HEK293 (cell line): ENCODE data around the gene ASPRV1.

Experiments used
- CTCF ChIA-PET: fragments of 350-600 bp; formaldehyde crosslinking; extraction: SDS; loops from one replicate; lab custom pipeline; 2021; ENCODE audit warnings: antibody characterized with exemption; lab: Yijun Ruan, JAX
- POLR2A ChIA-PET: fragments of 300-600 bp; formaldehyde crosslinking; extraction: SDS; loops from one replicate; lab custom pipeline; 2020; ENCODE audit warnings: antibody characterized with exemption, inconsistent platforms; lab: Yijun Ruan, JAX
- H3K27ac ChIP-seq: fragments of 200-500 bp; sonication (Bioruptor generic); 2 replicates; pipeline ENCODE4 v1.5.1; 2014; ENCODE audit warnings: low read depth, low read length, control low read depth, inconsistent platforms; ENCODE audit errors: extremely low read depth
- H3K36me3 ChIP-seq, 2 experiments: fragments of 200-500 bp in 1 of 2; sonication (Bioruptor generic) in 1 of 2; 1 replicate in 1 of 2; 2 replicates in 1 of 2; pipeline ENCODE4 v1.5.1; 2014 to 2017; ENCODE audit warnings: inconsistent platforms in 2 of 2, low read length in 2 of 2; ENCODE audit not compliant: control insufficient read depth in 2 of 2, insufficient read depth in 1 of 2
- H3K4me1 ChIP-seq: fragments of 200-500 bp; sonication (Bioruptor generic); 2 replicates; pipeline ENCODE4 v1.5.1; 2014; ENCODE audit warnings: mild to moderate bottlenecking, low read length, inconsistent platforms; ENCODE audit not compliant: control insufficient read depth, insufficient read depth
- H3K4me3 ChIP-seq: 2 replicates; pipeline ENCODE4 v1.5.1; 2011; ENCODE audit warnings: low read depth, mild to moderate bottlenecking, control low read depth, low read length, moderate library complexity
- H3K9me3 ChIP-seq: fragments of 200-500 bp; sonication (Bioruptor generic); 2 replicates; pipeline ENCODE4 v1.5.1; 2014; ENCODE audit warnings: low read depth, low read length, inconsistent platforms; ENCODE audit not compliant: control insufficient read depth, insufficient read depth
- BCL11A ChIP-seq: fragments of 450-650 bp; formaldehyde crosslinking; IDR thresholded peaks from 2 replicates; pipeline ENCODE4 v1.5.1; 2016; ENCODE audit warnings: low read depth, missing biosample characterization, missing genetic modification characterization
- GLIS2 ChIP-seq: fragments of 450-650 bp; formaldehyde crosslinking; IDR thresholded peaks from 2 replicates; pipeline ENCODE4 v1.5.1; 2016; ENCODE audit warnings: missing biosample characterization, missing genetic modification characterization
- KLF1 ChIP-seq: fragments of 450-650 bp; formaldehyde crosslinking; IDR thresholded peaks from 2 replicates; pipeline ENCODE4 v1.5.1; 2016; ENCODE audit warnings: missing biosample characterization, missing genetic modification characterization
- RBAK ChIP-seq: fragments of 450-650 bp; formaldehyde crosslinking; IDR thresholded peaks from 2 replicates; pipeline ENCODE4 v1.5.1; 2016; ENCODE audit warnings: missing biosample characterization, missing genetic modification characterization
- SCRT1 ChIP-seq: fragments of 450-650 bp; formaldehyde crosslinking; IDR thresholded peaks from 2 replicates; pipeline ENCODE4 v1.5.1; 2016; ENCODE audit warnings: missing biosample characterization, missing genetic modification characterization, borderline replicate concordance
- ZBTB8A ChIP-seq: fragments of 450-650 bp; formaldehyde crosslinking; IDR thresholded peaks from 2 replicates; pipeline ENCODE4 v1.5.1; 2016; ENCODE audit warnings: missing biosample characterization, missing genetic modification characterization
- ZFHX2 ChIP-seq: fragments of 450-650 bp; formaldehyde crosslinking; conservative IDR thresholded peaks from 2 replicates; pipeline ENCODE4 v1.5.1; 2016; ENCODE audit warnings: missing biosample characterization, missing genetic modification characterization
- ZFP41 ChIP-seq: fragments of 450-650 bp; formaldehyde crosslinking; IDR thresholded peaks from 2 replicates; pipeline ENCODE4 v1.5.1; 2016; ENCODE audit warnings: missing biosample characterization, missing genetic modification characterization, borderline replicate concordance
- ZNF138 ChIP-seq: fragments of 450-650 bp; formaldehyde crosslinking; IDR thresholded peaks from 2 replicates; pipeline ENCODE4 v1.5.1; 2016; ENCODE audit warnings: missing biosample characterization, missing genetic modification characterization, borderline replicate concordance
- ZNF140 ChIP-seq: fragments of 450-650 bp; formaldehyde crosslinking; IDR thresholded peaks from 2 replicates; pipeline ENCODE4 v1.5.1; 2016; ENCODE audit warnings: missing biosample characterization, missing genetic modification characterization
- ZNF211 ChIP-seq: fragments of 450-650 bp; formaldehyde crosslinking; IDR thresholded peaks from 2 replicates; pipeline ENCODE4 v1.5.1; 2016; ENCODE audit warnings: low read depth, missing biosample characterization, missing genetic modification characterization
- ZNF391 ChIP-seq: fragments of 450-650 bp; formaldehyde crosslinking; IDR thresholded peaks from 2 replicates; pipeline ENCODE4 v1.5.1; 2016; ENCODE audit warnings: low read depth, missing biosample characterization, missing genetic modification characterization, borderline replicate concordance
- ZNF426 ChIP-seq: fragments of 450-650 bp; formaldehyde crosslinking; IDR thresholded peaks from 2 replicates; pipeline ENCODE4 v1.5.1; 2017; ENCODE audit warnings: missing biosample characterization, missing genetic modification characterization, mild to moderate bottlenecking, inconsistent platforms, moderate library complexity
- ZNF473 ChIP-seq: fragments of 450-650 bp; formaldehyde crosslinking; IDR thresholded peaks from 2 replicates; pipeline ENCODE4 v1.5.1; 2017; ENCODE audit warnings: missing biosample characterization, missing genetic modification characterization
- ZNF560 ChIP-seq: fragments of 450-650 bp; formaldehyde crosslinking; IDR thresholded peaks from 2 replicates; pipeline ENCODE4 v1.5.1; 2017; ENCODE audit warnings: missing biosample characterization, missing genetic modification characterization, borderline replicate concordance
- ZNF561 ChIP-seq: fragments of 450-650 bp; IDR thresholded peaks from 2 replicates; pipeline ENCODE4 v1.5.1; 2018; ENCODE audit warnings: missing biosample characterization, missing genetic modification characterization, borderline replicate concordance
- ZNF596 ChIP-seq: fragments of 450-650 bp; IDR thresholded peaks from 2 replicates; pipeline ENCODE4 v1.5.0; 2018; ENCODE audit warnings: missing biosample characterization, mild to moderate bottlenecking, missing genetic modification characterization, moderate library complexity
- ZNF600 ChIP-seq: fragments of 450-650 bp; formaldehyde crosslinking; IDR thresholded peaks from 2 replicates; pipeline ENCODE4 v1.5.1; 2016; ENCODE audit warnings: missing biosample characterization, missing genetic modification characterization
- ZNF677 ChIP-seq: fragments of 450-650 bp; IDR thresholded peaks from 2 replicates; pipeline ENCODE4 v1.5.0; 2018; ENCODE audit warnings: missing biosample characterization, mild to moderate bottlenecking, missing genetic modification characterization, moderate library complexity
- TF ChIP-seq, protein P1 (sequence below): fragments of 450-650 bp; formaldehyde crosslinking; IDR thresholded peaks from 2 replicates; pipeline ENCODE4 v1.5.1; 2017; ENCODE audit warnings: missing biosample characterization, missing genetic modification characterization
- TF ChIP-seq, protein P2 (sequence below): fragments of 450-650 bp; formaldehyde crosslinking; IDR thresholded peaks from 2 replicates; pipeline ENCODE4 v1.5.1; 2016; ENCODE audit warnings: missing biosample characterization, missing genetic modification characterization, borderline replicate concordance
- TF ChIP-seq, protein P3 (sequence below): fragments of 450-650 bp; formaldehyde crosslinking; IDR thresholded peaks from 2 replicates; pipeline ENCODE4 v1.5.1; 2017; ENCODE audit warnings: missing biosample characterization, missing genetic modification characterization
- TF ChIP-seq, protein P4 (sequence below): fragments of 450-650 bp; IDR thresholded peaks from 2 replicates; pipeline ENCODE4 v1.5.1; 2018; ENCODE audit warnings: missing biosample characterization, missing genetic modification characterization

Gene ASPRV1

DNA sequence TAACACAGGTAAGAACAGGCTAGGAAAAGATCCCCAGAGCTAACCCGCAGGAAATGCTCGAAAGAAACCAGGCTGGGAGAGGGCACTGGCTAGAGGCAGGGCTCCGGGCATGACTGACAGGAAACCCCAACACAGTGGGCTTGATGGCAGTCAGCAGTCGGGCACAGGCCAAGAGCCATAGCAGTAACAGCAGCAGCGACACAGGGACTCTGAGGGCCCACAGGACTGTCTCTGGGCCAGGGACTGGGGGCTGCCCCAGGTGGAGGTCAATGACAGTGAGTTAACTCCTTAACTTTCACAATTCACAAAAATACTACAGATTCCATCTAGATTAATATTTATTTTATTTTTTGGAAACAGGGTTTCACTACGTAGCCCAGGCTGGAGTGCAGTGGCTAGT lies 37.3 kb upstream of the ASPRV1 start:
- CTCF ChIA-PET, result no interaction called here

DNA sequence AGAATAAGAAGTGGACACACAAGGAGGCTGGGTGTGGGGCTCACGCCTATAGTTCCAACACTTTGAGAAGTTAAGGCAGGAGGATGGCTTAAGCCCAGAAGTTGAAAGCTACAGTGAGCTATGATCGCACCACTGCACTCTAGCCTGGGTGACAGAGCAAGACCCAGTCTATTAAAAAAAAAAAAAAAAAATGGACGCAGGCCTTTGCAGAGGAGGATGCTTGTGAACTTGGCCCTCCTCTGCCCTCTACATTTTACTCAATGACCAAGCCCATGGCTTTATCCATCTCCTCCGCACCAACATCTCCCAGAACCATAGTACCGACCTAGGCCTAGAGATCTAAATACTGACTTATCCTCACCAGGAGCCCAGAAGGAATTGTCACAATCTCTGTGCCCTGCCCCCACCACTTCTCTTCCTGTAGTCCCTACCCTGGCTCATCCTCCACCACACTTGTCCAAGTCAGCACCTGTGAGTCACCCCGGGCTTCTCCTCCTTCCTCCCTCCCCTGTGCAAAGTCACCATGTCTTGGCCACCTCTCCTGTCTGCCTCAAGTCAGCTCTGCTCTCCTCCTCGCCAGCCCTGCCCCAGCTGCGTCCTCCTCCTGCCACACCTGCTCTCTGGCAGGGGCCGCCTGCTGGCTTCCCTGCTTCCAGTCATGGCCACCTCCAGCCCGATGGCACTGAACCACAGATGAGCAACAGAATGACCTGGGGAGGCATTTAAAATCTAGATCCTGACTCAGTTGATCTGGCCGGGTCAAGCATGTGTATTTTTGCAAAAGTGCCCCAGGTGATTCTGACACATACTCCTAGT lies 35.8 kb upstream of the ASPRV1 start:
- ChIA-PET CTCF (interaction anchor here (0.6 kb wide), 1 partner anchor 79 kb away, joined by 3 read pairs; no protein-coding TSS in a partner anchor), POLR2A (interaction anchor here (0.8 kb wide), 1 partner anchor 194 kb away, joined by 3 read pairs; no protein-coding TSS in a partner anchor)
- TF ChIP-seq ZFHX2 (no peak), ZNF600 (tag by site-specific recombination) (peak; percentile 77), ZFP41 (tag by site-specific recombination) (no peak)

More for the DNA sequence above, 37.3 kb upstream of the ASPRV1 start:
- Histone ChIP-seq H3K36me3 (peaks cover 0 to 5% of the 10 kb centered on the region in 2 experiments; a peak in 2 of 3 replicates), H3K4me1 (no peaks in the 10 kb centered on the region), H3K4me3 (no peak overlapping the region), H3K9me3 (no peaks in the 10 kb centered on the region), H3K27ac (no peak overlapping the region)
- POLR2A ChIA-PET, result interaction anchor here (0.6 to 1.3 kb wide), 2 partner anchors 84 to 930 kb away, joined by 3 to 4 read pairs; partner anchors contain the start of gene MXD1
- TF ChIP-seq ZNF560 (tag by site-specific recombination) (no peak), ZNF426 (tag by site-specific recombination) (no peak), ZNF596 (tag by site-specific recombination) (no peak), SCRT1 (no peak), ZNF140 (tag by site-specific recombination) (no peak), GLIS2 (tag by site-specific recombination) (no peak), ZNF561 (tag by site-specific recombination) (no peak), ZNF211 (tag by site-specific recombination) (no peak), ZNF473 (no peak), ZBTB8A (tag by site-specific recombination) (no peak), ZNF677 (tag by site-specific recombination) (no peak)
- TF ChIP-seq, protein P1, sequence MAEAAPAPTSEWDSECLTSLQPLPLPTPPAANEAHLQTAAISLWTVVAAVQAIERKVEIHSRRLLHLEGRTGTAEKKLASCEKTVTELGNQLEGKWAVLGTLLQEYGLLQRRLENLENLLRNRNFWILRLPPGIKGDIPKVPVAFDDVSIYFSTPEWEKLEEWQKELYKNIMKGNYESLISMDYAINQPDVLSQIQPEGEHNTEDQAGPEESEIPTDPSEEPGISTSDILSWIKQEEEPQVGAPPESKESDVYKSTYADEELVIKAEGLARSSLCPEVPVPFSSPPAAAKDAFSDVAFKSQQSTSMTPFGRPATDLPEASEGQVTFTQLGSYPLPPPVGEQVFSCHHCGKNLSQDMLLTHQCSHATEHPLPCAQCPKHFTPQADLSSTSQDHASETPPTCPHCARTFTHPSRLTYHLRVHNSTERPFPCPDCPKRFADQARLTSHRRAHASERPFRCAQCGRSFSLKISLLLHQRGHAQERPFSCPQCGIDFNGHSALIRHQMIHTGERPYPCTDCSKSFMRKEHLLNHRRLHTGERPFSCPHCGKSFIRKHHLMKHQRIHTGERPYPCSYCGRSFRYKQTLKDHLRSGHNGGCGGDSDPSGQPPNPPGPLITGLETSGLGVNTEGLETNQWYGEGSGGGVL (tag by site-specific recombination), result no peak
- TF ChIP-seq, protein P2, sequence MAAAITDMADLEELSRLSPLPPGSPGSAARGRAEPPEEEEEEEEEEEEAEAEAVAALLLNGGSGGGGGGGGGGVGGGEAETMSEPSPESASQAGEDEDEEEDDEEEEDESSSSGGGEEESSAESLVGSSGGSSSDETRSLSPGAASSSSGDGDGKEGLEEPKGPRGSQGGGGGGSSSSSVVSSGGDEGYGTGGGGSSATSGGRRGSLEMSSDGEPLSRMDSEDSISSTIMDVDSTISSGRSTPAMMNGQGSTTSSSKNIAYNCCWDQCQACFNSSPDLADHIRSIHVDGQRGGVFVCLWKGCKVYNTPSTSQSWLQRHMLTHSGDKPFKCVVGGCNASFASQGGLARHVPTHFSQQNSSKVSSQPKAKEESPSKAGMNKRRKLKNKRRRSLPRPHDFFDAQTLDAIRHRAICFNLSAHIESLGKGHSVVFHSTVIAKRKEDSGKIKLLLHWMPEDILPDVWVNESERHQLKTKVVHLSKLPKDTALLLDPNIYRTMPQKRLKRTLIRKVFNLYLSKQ (tag by site-specific recombination), result no peak

DNA sequence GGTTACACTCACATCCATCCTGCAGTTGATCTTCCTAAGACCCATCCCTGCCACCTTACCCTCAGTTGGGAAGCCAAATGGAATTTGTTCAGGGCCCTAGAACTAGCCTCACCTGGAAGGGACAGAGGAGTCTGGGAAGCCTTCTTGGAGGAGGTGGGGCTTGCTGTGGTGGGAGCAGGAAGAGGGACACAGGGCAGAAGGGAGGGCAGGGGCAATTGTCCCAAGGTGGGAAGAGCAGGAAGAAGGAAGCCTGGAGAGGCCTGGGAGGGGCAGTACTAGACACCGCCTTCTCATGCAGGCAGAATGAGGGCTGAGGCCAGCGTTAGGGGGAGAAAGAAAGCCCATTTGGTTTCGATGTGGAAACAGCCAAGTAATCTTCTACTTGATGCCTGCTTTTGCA lies 34.1 kb upstream of the ASPRV1 start:
- Histone ChIP-seq H3K36me3 (peaks cover 0 to 5% of the 10 kb centered on the region in 2 experiments; a peak in 2 of 3 replicates), H3K27ac (no peak overlapping the region), H3K4me3 (no peak overlapping the region), H3K9me3 (no peaks in the 10 kb centered on the region), H3K4me1 (no peaks in the 10 kb centered on the region)
- ChIA-PET CTCF (no interaction called here), POLR2A (no interaction called here)
- TF ChIP-seq KLF1 (tag by site-specific recombination), result no peak
- TF ChIP-seq BCL11A (tag by site-specific recombination), result no peak
- no peak for TF ChIP-seq ZNF391 (tag by site-specific recombination)
- TF ChIP-seq, protein P3, sequence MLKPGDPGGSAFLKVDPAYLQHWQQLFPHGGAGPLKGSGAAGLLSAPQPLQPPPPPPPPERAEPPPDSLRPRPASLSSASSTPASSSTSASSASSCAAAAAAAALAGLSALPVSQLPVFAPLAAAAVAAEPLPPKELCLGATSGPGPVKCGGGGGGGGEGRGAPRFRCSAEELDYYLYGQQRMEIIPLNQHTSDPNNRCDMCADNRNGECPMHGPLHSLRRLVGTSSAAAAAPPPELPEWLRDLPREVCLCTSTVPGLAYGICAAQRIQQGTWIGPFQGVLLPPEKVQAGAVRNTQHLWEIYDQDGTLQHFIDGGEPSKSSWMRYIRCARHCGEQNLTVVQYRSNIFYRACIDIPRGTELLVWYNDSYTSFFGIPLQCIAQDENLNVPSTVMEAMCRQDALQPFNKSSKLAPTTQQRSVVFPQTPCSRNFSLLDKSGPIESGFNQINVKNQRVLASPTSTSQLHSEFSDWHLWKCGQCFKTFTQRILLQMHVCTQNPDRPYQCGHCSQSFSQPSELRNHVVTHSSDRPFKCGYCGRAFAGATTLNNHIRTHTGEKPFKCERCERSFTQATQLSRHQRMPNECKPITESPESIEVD (tag by site-specific recombination), result no peak
- no peak for TF ChIP-seq ZNF138 (tag by site-specific recombination)
- TF ChIP-seq ZNF596 (tag by site-specific recombination), result no peak
- TF ChIP-seq, protein P4, sequence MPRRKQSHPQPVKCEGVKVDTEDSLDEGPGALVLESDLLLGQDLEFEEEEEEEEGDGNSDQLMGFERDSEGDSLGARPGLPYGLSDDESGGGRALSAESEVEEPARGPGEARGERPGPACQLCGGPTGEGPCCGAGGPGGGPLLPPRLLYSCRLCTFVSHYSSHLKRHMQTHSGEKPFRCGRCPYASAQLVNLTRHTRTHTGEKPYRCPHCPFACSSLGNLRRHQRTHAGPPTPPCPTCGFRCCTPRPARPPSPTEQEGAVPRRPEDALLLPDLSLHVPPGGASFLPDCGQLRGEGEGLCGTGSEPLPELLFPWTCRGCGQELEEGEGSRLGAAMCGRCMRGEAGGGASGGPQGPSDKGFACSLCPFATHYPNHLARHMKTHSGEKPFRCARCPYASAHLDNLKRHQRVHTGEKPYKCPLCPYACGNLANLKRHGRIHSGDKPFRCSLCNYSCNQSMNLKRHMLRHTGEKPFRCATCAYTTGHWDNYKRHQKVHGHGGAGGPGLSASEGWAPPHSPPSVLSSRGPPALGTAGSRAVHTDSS (tag by site-specific recombination), result no peak
- no peak for TF ChIP-seq RBAK

More for the DNA sequence above, 35.8 kb upstream of the ASPRV1 start:
- H3K4me1 ChIP-seq, result no peaks in the 10 kb centered on the region
- no peaks in the 10 kb centered on the region for H3K9me3 ChIP-seq
- no peak overlapping the region for H3K4me3 ChIP-seq
- no peak overlapping the region for H3K27ac ChIP-seq
- H3K36me3 ChIP-seq, result peaks cover 0 to 5% of the 10 kb centered on the region in 2 experiments; a peak in 2 of 3 replicates
